Ramos (cell line): ENCODE results near the gene HSPA4.

Source experiments
- in situ Hi-C: fragments of 300-500 bp; cut with MboI; formaldehyde crosslinking; loops from one replicate; pipeline ENCODE4 v1.14.3; 2022; ENCODE audit warnings: low sequenced_read_pairs; ENCODE audit not compliant: unreplicated experiment

The HSPA4 gene

GRCh38 chr5:133147815-133148567 is 96.2 kb downstream of the HSPA4 start:
- in situ Hi-C loops: no loop called here

- in situ Hi-C loops: no loop called here
These were observed 97.5 kb downstream of the HSPA4 start for GRCh38 chr5:133149345-133149744.

GRCh38 chr5:133150909-133151544 is 99.2 kb downstream of the HSPA4 start:
- in situ Hi-C loops: no loop called here

GRCh38 chr5:133154274-133155075 is 102.7 kb downstream of the HSPA4 start:
- in situ Hi-C loops: no loop called here

GRCh38 chr5:133155326-133155969 is 103.6 kb downstream of the HSPA4 start:
- in situ Hi-C loops: no loop called here
